Heart left ventricle (tissue), 16 donors: ENCODE results near the gene TRIM28. TPM values are rescaled to one million over a fixed set of nuclear protein-coding genes. Genes with fewer than 3 reads are reported as not detected.

Experiments used
- ATAC-seq, 4 donors: fragments of 200-7000 bp; cut with Tn5 transposase; one replicate each; pipeline ENCODE4 v1.9.1; 2020 to 2022; ENCODE audit warnings: moderate library complexity in 4 of 4, mild to moderate bottlenecking in 3 of 4, moderate number of reproducible peaks in 1 of 4
- DNase-seq, 5 donors: peaks; one replicate each; pipeline ENCODE4 v3.0.0-alpha.2; 2020
- H3K27ac ChIP-seq, 12 donors: fragments of 200-600 bp; sonication (generic) in 4 of 12; one replicate each; pipeline versions ENCODE4 v1.5.0 to v1.8.0; 2016 to 2022; ENCODE audit warnings: mild to moderate bottlenecking in 2 of 12
- H3K27me3 ChIP-seq, 9 donors: fragments of 200-600 bp; sonication (generic) in 2 of 9; one replicate each; pipeline versions ENCODE4 v1.5.1 to v1.8.0; 2016 to 2022; ENCODE audit warnings: mild to moderate bottlenecking in 3 of 9
- H3K36me3 ChIP-seq, 9 donors: fragments of 200-600 bp; sonication (generic) in 2 of 9; one replicate each; pipeline versions ENCODE4 v1.5.0 to v1.8.0; 2018 to 2022; ENCODE audit warnings: mild to moderate bottlenecking in 2 of 9
- H3K4me1 ChIP-seq, 12 donors: fragments of 200-600 bp; sonication (generic) in 4 of 12; one replicate each; pipeline versions ENCODE4 v1.5.0 to v1.8.0; 2016 to 2022; ENCODE audit warnings: mild to moderate bottlenecking in 3 of 12
- H3K4me3 ChIP-seq, 12 donors: fragments of 200-600 bp; sonication (generic) in 4 of 12; one replicate each; pipeline versions ENCODE4 v1.5.0 to v1.8.0; 2017 to 2022; ENCODE audit warnings: mild to moderate bottlenecking in 9 of 12, moderate library complexity in 4 of 12
- H3K9me3 ChIP-seq, 12 donors: fragments of 200-600 bp; sonication (generic) in 4 of 12; one replicate each; pipeline versions ENCODE4 v1.5.0 to v1.8.0; 2016 to 2022; ENCODE audit warnings: mild to moderate bottlenecking in 1 of 12
- POLR2A ChIP-seq, 2 donors: fragments of 450-650 bp; IDR thresholded peaks; one replicate each; pipeline ENCODE4 v1.6.1; 2017; ENCODE audit warnings: antibody characterized with exemption in 2 of 2, mild to moderate bottlenecking in 2 of 2, moderate library complexity in 2 of 2
- WGBS, 4 donors: extraction: QIAGEN DNeasy Blood & Tissue Kit in 2 of 4; methylation state at CpG; one replicate each; pipeline versions ENCODE4 v1.1.5 to v1.1.7; 2013 to 2018; 5-methylcytosine and 5-hydroxymethylcytosine counted together
- intact Hi-C, 10 donors: fragments of 100-400 bp; cut with DNase I; formaldehyde crosslinking; loops; one replicate each; pipeline versions ENCODE4 v1.11.1 to v1.14.2; 2022
- polyA plus RNA-seq, 2 donors: library from polyadenylated mRNA; stranded (reverse); fragments of 200-250 nt; gene quantifications; one replicate each; pipeline ENCODE4 v1.2.3, GENCODE V29; 2013
- total RNA-seq, 9 donors: library from RNA; depleted of rRNA in 2 of 9; stranded (reverse); fragments of >200 nt in 2 of 9; fragmentation: NEBNext Ultra II Directional in 3 of 9; extraction: Animal tissue kit (Norgen Biotek cat#: 25700) in 3 of 9; gene quantifications; one replicate each; pipeline versions ENCODE4 v1.1.0 to v1.2.4, GENCODE V29; 2016 to 2023
- TF ChIP-seq, protein P1 (sequence below), 12 donors: fragments of 200-600 bp; sonication (generic) in 4 of 12; IDR thresholded peaks; one replicate each; pipeline versions ENCODE4 v1.5.0 to v1.8.0; 2018 to 2022; ENCODE audit warnings: antibody characterized with exemption in 12 of 12, mild to moderate bottlenecking in 5 of 12
- donor health status: ischemic (EF 13 %, LVEDD 7.1; RV severe dilation, severe dysfunction).
- donor health status: healthy with polysubstance abuse.
- donor health status: DM: no; HTN: yes; CAD: no.
- donor health status: DM: no; HTN: no; CAD: no.
- donor health status: ischemic (EF 25% LVEDD 6.9; RV normal size, moderate dysfunction).
- donor health status: ischemic (EF 25% LVEDD 5.7; RV mildly dilated, moderate dysfunction).
- donor health status: healthy.
- donor health status: DM: yes; HTN: yes; CAD: no.
- donor health status: ischemic (EF 35%, LVEDD 5.7; RV mildly dilated, moderate dysfunction).
- donor health status: nonischemic (EF 11% LVEDD 7.7; RV severe dilation, severe dysfunction).
- donor health status: DM: yes; HTN: yes; CAD: no.
- donor health status: PGD.
- donor health status: ischemic (EF 29% LVEDD 5.4; RV normal size, mild dysfunction).
- donor health status: nonischemic (EF 23%, LVEDD 6.1; RV moderate dilation, normal function).

TRIM28 gene
- total and polyA plus RNA-seq, 11 donors = 88.0 to 265 (median 160) TPM

DNA sequence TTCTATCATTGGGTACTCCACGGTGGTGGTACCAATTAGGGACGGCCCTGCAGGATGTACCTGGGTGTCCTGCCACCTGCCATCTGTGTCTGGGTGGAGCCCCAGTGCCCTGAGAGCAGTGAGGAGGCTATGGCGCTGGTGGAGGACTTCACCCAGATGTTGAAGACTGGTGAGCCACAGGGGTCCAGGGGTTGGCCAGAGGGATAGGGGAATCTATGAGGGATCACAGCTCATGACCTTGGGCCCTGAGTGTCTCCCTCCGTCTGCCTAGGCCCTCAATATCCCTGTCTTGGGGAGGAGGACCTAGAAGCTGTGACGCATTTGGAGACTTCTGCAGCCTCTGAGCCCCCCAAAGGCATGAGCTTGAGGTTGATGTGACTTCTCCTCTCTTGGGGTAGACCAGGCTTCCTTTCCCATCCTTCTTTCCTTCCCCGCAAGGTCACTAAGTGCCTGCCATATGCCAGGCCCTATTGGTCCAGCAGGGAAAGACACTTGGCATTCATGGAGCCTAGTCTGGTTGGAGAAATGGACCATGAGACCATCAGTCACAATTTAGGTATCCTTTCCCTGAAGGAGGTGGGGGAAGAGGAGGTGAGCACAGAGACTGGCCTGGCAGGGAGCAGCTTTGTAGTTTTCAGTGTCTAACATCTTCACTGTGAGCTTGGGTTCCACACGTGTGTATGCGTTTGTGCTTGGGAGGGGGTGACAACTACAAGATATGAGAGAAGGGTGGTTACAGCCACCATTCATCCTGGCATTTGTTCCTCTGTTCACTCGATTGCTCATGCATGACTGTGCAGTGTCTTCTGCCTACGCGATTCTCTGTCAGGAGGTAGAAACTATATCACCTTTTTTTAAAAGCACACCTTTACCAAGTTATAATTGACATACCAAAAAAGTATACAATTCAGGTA is 34.4 kb downstream of the TRIM28 start:
- TF ChIP-seq, protein P1, sequence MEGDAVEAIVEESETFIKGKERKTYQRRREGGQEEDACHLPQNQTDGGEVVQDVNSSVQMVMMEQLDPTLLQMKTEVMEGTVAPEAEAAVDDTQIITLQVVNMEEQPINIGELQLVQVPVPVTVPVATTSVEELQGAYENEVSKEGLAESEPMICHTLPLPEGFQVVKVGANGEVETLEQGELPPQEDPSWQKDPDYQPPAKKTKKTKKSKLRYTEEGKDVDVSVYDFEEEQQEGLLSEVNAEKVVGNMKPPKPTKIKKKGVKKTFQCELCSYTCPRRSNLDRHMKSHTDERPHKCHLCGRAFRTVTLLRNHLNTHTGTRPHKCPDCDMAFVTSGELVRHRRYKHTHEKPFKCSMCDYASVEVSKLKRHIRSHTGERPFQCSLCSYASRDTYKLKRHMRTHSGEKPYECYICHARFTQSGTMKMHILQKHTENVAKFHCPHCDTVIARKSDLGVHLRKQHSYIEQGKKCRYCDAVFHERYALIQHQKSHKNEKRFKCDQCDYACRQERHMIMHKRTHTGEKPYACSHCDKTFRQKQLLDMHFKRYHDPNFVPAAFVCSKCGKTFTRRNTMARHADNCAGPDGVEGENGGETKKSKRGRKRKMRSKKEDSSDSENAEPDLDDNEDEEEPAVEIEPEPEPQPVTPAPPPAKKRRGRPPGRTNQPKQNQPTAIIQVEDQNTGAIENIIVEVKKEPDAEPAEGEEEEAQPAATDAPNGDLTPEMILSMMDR (IDR thresholded peaks at IDR 0.05) = no peak
- no peak for TF ChIP-seq POLR2A (IDR thresholded peaks at IDR 0.05)
- DNase-seq (peak in 1 of 5 donors; percentile 14), ATAC-seq (no peak)
- intact Hi-C loops = no loop called here
- Histone ChIP-seq H3K4me1 (peaks cover 3 to 33% (median 11%) of the 10 kb centered on the region in 12 donors), H3K9me3 (no peaks in the 10 kb centered on the region), H3K36me3 (peaks cover 0 to 20% (median 18%) of the 10 kb centered on the region in 9 donors), H3K4me3 (no peak overlapping the region), H3K27ac (no peak overlapping the region), H3K27me3 (no peaks in the 10 kb centered on the region)
- WGBS, 4 donors = 90 to 95% (median 91%) methylated on average over 11 of the region's 11 CpGs

DNA sequence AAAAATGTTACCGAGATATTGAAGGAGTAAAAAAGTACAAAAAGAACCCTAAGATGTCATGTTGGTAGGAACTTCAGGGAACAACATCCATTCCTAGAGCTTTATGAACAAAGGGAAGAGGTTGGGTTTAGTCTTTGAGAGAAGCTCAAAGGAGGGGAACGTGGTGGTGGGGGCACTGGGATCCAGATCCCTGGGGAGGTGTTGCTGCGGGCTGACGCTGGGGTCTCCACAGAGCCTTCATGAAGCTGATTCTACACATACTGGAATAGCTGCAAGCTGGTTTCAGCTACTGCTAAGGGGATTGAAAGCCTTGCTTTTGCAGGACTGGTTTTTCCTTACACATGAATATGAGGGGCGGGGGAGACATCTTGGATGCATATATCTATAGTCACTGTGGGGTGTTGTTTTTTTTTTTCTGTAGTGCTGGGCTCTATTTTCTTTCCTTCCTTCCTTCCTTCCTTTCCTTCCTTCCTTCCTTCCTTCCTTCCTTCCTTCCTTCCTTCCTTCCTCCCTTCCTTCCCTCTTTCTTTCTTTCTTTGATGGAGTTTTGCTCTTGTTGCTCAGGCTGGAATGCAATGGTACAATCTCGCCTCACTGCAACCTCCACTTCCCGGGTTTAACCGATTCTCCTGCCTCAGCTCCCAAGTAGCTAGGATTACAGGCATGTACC is 35.7 kb downstream of the TRIM28 start:
- 87 to 91% (median 89%) methylated on average over 8 of the region's 8 CpGs for WGBS, 4 donors
- Histone ChIP-seq H3K9me3 (no peaks in the 10 kb centered on the region), H3K36me3 (peaks cover 0 to 31% (median 22%) of the 10 kb centered on the region in 9 donors), H3K27ac (no peak overlapping the region), H3K4me1 (peaks cover 0 to 23% (median 5%) of the 10 kb centered on the region in 12 donors), H3K27me3 (no peaks in the 10 kb centered on the region), H3K4me3 (no peak overlapping the region)
- ATAC-seq = no peak
- no peak for DNase-seq
- intact Hi-C loops = no loop called here
- no peak for TF ChIP-seq POLR2A (IDR thresholded peaks at IDR 0.05)
- TF ChIP-seq, protein P1 (IDR thresholded peaks at IDR 0.05) = no peak

DNA sequence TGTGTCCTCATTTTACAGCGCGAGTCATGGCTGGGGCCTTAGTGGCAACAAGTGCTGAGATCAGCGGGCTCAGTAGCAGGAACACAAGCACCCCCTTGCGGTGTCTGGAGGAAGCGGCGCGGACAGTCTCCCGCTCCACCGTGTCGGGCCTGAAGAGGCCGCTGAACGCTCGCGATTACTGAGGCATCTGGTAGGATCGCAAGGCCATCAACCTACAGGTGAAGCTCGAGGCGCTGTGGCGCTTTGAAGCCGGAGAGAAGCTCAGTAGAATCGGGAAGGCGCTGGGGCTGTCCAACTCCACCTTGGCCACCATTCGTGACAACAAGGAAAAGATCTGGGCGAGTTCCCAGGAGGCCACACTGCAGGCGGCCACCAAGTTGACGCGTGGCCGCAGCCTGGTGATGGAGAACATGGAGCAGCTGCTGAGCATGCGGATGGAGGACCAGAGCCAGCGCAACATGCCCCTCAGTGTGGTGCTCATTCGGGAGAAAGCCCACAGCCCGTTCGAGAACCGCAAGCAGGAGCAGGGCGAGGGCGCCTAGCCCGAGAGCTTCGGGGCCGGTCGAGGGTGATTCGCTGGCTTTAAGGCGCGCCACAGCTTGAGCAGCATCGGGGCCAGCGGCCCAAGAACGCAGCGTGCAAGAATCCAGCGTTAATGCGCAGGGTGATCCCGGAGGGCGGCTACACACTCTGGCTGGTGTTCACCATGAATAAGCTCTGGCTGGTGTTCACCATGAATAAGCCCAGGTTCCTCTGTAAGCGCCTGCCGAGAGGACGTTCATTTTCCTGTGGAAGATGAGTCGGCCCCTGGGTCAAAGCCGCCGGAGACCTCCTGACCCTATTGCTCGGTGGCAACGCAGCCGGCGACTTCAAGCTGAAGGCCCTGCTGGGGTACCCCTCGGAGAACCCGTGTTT is 37.6 kb downstream of the TRIM28 start:
- H3K4me3 ChIP-seq = no peak overlapping the region
- H3K9me3 ChIP-seq = no peaks in the 10 kb centered on the region
- H3K36me3 ChIP-seq = peaks cover 0 to 31% (median 22%) of the 10 kb centered on the region in 9 donors
- 67 to 83% (median 67%) methylated on average over 48 to 62 of the region's 62 CpGs for WGBS, 4 donors
- peaks cover 0 to 16% (median 4%) of the 10 kb centered on the region in 12 donors for H3K4me1 ChIP-seq
- no peaks in the 10 kb centered on the region for H3K27me3 ChIP-seq
- ATAC-seq = peak; percentile 84 to 96 (median 93)
- peak; percentile 84 to 91 (median 88) for DNase-seq
- intact Hi-C loops = no loop called here
- no peak for TF ChIP-seq POLR2A (IDR thresholded peaks at IDR 0.05)
- TF ChIP-seq, protein P1 (IDR thresholded peaks at IDR 0.05) = peak; percentile 86 to 98 (median 95)
- peak overlapping the region in 9 of 12 donors; percentile 15 to 75 (median 52) for H3K27ac ChIP-seq
